NCI-H1092 treated with DMSO at 0.1 percent for 48 hours (cell line): Measurements from ENCODE around the gene LTBP1.

Experiments used
- DNase-seq: peaks from one replicate; lab custom pipeline; 2025; lab: John Stamatoyannopoulos, UW

The LTBP1 gene

GRCh38 chr2:33111002-33111446 is 164.3 kb downstream of the LTBP1 start:
- no peak for DNase-seq

DNA sequence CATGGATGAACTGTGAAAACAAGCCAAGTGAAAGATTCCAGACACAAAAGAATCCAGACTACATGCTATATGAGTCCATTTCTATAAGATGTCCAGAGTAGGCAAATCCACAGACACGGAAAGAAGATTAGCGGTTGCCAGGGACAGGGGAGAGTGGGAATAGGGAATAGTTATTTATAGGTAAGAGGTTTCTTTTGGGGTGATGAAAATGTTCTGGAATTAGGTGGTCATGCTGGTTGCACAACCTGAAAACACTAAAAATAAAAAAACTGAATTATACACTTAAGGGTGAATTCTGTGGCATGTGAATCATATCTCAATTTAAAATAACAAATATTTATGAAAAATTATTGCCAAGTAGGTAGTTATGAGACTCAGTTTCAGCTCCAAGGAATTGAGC is 168.4 kb downstream of the LTBP1 start:
- no peak for DNase-seq

DNA sequence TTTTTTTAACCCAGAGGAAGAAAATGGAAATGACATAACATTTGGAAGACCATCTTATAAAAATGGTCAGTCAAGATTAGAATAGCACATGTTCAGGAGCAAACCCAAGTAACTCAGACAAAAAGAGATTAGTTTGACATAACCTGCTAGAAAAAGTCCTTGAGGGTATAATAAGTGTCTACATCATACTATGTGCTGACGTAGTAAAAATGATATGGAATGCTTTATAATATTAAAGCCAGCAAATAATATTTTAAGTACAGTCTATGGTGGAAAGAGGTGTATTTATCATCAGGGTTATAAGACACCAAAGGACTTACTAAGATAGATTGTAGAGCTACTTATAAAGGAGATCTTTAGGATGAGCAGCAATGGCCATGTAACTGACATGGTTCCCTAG is 169.0 kb downstream of the LTBP1 start:
- DNase-seq = no peak

DNA sequence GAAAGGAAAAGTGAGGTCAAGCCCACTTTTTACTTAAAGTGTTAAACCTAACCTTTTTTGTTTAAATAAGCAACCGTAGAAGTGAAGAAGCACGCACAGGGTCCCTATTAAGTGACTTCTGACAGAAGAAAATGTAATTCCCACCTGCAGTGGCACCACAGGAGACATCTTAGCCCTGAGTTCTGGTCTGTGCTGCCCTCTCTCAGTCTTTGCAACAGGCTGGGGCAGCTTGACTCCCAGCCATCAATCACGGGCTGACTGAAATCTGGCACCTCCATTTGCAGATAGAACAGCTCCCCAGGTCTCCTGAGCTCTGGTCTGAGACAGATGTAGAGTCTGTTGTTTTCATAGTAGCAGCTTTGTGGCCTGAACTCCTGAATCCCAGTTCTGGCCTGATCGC is 170.0 kb downstream of the LTBP1 start:
- no peak for DNase-seq

- no peak for DNase-seq
These were observed 171.9 kb downstream of the LTBP1 start for GRCh38 chr2:33118651-33119050.

DNA sequence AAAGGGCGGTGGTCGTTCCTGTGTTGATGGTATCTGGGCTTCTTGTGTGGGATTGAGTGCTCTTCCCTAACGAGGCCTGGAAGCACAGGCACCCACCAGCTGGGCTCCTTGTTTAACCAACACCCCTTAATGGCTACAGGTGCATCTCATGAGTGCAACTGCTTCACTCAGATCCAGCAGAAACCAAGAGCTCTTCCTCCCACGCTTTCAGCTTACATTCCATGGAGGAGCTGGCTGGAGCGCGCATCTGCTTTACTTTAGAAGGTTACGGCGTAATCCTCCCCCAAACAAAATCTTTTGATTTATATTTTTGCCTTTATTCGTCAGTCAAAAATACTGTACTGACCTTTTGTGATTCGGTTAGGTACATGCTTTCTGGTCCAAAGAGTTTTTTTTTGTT is 174.7 kb downstream of the LTBP1 start:
- no peak for DNase-seq

DNA sequence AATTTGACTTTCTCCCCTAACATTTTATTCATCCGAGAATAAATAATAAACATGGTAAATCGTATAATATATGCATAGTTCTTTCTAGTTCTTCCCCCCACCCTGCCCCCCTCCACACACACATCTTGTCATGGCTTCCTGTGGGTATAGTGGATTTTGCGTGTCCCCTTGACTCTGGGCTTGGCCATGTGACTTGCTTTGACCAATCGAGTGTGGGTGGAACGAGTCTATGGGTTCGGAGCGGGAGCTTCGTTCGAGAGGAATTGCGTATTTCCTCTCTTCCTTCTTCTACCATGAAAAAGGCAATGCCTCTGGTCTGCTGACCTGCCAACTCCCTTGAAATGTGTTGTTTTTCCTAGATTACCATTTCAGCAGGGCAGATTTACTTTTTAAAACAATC is 175.2 kb downstream of the LTBP1 start:
- DNase-seq = no peak

DNA sequence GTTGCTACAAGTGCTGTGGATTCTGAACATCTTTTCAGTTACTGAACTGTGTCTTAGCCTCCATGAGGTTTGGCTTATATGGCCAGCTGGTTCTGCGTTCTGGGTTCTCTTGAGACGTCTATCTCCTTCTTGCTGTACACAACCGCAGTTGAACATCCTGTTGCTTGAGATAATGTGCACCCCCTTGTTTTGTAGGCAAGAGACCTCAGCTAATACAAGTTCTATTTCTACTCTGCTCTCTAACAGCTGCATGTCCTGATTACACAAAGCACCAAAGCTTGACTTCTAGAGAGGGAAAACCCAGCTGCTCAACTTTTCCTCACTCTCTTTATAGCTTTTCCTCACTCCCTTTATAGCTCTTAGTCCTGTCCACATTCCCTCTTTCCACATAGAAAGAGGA is 176.0 kb downstream of the LTBP1 start:
- no peak for DNase-seq

GRCh38 chr2:33123216-33123615 is 176.5 kb downstream of the LTBP1 start:
- DNase-seq = no peak

GRCh38 chr2:33126552-33126951 is 179.8 kb downstream of the LTBP1 start:
- DNase-seq = no peak

GRCh38 chr2:33126958-33127357 is 180.2 kb downstream of the LTBP1 start:
- no peak for DNase-seq

DNA sequence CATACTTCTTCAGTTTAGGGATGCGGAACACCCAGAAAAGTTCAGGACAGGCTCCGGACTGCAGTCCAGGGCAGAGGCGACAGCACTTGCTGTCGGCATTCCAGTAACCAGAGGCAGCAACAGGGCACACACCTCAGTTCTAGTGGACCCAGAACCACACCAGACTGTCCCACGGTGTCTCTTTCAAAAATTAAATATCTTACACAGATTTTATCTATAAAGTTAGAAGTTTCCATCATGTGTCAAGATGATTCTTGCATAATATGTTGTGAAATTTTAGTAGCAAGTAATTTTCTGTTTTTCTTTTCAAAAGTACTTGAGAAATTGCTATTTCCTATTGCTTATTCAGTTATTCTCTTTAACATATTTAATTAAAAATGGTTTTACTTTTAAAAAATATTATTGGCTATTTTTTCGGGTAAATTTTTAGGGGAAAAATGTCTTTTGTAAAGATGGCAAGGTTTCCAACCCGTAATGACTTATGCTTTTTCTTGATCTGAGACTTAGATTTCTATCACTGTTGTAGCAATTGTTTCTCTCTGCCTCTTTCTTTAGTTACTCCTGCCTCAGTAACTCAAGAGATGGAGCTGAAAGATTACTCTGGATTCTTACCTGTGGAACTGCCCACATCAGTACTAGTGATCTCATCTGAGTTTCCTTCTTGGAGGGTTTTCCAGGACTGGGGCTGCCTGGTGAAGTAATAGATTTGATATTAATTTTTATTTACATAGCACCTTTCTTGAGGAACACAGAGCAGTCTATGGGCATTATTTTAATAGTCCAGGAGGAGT is 182.7 kb downstream of the LTBP1 start:
- no peak for DNase-seq

GRCh38 chr2:33130054-33130447 is 183.3 kb downstream of the LTBP1 start:
- DNase-seq = no peak

DNA sequence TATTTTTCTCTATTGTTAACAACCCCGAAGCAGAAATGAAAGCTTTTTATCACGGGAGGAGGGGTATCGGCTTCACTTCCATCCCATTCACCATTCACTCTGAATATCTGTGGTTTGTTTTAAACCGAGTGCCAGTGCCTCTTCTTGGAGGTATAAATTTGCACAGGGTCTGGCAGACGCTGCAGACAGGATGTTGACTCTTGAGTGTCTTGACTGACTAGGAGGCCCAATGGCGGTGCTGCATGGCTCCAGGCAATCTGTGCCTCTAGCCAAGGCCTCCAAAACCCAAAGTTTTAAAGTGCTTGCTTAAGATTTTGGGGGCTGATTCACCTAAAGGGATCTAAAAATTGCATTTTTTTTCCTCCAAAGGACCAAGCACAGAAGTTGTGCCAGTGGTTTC is 183.8 kb downstream of the LTBP1 start:
- no peak for DNase-seq

GRCh38 chr2:33131111-33131510 is 184.4 kb downstream of the LTBP1 start:
- no peak for DNase-seq

GRCh38 chr2:33131749-33132148 is 185.0 kb downstream of the LTBP1 start:
- peak; percentile 1 for DNase-seq

- DNase-seq = peak; percentile 41
These were observed 186.8 kb downstream of the LTBP1 start for GRCh38 chr2:33133454-33133952.

DNA sequence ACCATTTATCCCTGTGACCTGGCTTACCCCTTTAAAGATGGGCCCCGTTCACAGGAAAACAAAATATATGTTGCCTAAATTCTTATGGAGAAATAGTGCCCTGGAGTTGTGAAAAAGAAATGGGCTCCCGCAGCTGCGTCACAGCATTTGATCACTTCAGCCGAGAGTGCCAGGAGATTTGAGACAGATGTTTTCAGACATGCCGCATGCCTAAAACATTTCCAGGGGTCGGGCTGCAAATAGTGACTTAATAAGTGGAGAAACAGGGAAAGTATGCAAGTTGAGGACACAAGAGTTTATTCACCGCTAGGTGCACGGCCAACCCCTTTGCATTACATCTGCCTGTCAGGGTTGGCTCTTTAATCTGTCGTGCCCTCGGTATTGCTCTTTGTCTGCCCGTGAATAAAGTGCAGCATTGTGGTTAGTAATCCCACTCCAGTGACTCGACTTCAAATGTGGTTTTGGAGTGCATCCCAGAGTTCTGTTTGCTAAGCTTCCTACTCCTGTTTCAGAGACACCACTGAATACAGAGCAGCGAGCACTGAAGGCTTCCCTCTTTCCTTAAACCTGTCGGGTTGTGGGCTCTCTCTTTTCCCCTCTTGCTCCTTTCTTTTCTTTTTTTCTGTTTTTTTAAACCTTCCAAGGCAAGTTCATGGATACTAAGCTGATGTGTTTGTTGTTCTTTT is 187.5 kb downstream of the LTBP1 start:
- peak; percentile 85 for DNase-seq

DNA sequence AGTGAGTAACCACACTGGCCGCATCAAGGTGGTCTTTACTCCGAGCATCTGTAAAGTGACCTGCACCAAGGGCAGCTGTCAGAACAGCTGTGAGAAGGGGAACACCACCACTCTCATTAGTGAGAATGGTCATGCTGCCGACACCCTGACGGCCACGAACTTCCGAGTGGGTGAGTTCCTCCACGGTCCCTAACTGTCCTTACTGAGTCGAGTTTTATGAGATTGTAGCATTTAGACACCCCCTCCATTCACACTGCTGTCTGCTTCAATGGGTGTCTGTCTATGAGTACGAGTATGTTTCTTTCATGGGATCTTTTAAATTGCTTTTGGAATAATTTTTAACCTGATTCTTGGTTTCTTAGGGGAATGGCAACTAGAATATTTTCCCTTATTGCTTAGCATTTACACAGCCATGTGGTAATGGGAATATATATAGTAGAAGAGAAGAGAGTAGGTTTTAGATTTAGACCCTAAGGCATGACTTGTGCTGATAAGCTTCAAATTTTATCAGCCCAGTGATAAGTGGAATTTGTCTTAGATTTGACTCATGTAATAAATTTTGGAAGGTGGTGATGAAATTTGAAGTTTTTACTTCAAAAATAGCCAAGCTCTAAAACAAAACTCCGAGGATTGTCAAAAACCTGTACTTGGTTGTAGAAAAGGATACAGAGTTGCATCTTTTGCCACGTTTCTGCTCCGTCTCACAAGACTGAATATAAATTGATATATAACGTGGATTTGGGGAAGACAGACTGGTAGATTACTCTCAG is 188.2 kb downstream of the LTBP1 start:
- DNase-seq = no peak

GRCh38 chr2:33135645-33136044 is 188.9 kb downstream of the LTBP1 start:
- DNase-seq = no peak

DNA sequence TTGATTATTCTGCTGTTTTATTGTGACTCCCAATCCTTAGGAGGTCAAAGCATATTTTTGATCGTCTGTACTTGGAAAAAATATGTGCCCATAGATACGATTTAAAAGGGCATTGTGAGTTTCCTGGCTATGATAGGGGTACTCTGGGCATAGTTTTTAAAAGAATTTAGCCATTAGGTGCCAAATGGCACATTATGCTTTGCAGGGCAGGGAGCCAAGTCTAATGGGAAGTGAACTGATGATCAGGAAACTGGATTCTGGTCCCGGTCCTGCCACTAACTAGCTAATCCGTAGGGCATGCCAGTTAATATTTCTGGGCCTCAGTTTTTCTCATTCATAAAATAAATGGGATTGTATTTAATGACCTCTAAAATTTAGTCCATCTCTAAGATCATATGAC is 189.3 kb downstream of the LTBP1 start:
- peak; percentile 11 for DNase-seq

DNA sequence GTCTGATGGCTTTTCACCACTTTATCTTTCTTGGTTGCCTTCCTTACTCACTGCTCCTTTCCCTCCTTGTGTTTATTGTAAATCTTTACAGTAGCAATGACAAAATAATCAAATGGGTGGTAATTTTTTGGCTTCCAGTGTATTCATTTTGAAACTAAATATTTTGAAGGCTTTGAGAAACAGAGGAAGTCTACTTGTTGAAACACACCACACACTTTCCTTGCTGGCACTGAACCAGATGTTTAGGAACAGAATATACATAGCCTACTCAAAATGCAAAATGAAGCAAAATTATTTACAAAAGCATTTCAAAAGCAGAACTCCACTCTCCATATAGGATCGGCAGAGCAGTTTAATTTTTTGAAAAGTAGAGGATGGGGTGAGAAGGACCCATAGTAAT is 189.8 kb downstream of the LTBP1 start:
- no peak for DNase-seq

GRCh38 chr2:33137331-33137730 is 190.6 kb downstream of the LTBP1 start:
- no peak for DNase-seq
